CD4-positive, alpha-beta T cell treated with Interleukin-12 subunit alpha and Interleukin-12 subunit beta, for 1 hour (primary cell): Measurements from ENCODE around the gene MOB2.

ENCODE experiments used
- DNase-seq: peaks from one replicate; pipeline ENCODE4 v3.0.0-alpha.2; 2020

The MOB2 gene, protein sequence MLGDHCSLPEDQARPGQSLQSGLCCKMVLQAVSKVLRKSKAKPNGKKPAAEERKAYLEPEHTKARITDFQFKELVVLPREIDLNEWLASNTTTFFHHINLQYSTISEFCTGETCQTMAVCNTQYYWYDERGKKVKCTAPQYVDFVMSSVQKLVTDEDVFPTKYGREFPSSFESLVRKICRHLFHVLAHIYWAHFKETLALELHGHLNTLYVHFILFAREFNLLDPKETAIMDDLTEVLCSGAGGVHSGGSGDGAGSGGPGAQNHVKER

DNA sequence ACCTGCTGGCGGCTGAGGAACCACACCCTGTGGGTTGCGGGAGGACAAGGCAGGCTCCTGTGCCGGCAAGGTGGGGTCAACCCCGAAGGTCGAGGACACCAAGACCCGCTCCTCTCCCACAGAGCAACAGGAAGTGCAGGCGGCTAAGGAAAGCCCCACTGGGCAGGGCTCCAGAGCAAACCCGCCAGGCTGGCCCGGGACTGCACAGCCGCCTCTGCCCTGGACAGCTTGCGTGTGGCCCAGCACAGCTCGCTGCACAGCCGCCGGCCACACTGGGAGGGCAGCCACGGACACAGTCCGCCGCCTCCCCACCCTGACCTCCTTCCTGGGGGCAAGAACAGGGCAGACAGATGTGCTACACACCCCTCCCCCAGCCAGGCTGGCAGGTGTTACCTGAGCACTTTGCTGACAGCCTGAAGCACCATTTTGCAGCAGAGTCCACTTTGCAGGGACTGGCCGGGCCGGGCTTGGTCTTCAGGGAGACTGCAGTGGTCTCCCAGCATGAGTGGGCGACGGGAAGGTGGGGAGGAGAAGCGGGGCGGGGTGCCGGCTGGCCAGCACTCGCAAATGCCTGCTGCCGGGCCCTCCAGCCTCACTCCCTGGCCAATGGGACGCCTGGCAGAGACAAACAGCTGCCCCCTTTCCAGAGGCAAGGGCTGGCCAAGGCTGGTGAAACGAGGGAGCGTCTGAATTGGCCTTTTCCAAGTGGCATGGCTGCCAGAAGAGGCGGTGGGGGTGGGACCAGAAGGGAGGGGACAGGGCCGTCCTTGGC is at the start of gene MOB2:
TSS of gene MOB2 (minus strand) at position 726 of the 772 bp plus-strand sequence. CDS start at position 503, 223 bp downstream.
- peak; percentile 12 for DNase-seq

DNA sequence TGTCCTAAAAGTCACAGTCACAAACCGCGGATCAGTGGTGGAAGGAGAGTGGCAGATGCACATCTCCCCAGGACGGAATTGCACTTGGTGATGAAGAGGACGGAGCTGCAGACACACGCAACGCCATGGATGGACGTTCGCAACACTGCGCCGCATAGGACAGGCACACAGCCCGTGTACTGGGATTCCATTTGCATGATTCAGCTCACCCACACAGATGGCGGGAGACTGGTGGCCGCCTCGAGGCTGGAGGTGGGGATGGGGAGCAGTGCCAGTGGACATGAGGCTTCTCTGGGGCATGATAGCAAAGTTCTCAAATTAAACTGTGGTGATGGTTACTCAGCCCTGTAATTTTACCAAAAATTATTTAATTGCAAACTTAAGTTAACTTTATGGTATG is 48.1 kb upstream of the MOB2 start:
- no peak for DNase-seq

DNA sequence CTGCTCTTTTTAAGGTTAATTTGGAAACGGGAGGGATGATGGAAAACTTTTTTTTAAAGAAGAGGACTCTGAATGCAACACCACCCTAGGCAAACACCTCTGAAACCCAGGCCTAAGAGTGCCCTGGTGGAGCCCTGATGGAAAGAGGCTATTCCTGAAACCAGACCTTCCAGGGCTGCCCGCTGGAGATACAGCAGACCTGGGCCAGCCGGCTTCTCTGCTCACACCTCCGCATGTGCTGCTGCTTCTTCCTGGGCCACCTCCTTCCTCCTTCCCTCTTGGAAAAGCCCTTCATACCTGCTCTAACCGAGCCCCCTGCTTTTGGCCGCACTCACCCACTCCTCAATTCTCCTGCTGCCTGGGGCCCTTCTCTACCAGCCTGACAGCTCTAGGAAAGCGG is 47.6 kb upstream of the MOB2 start:
- no peak for DNase-seq

DNA sequence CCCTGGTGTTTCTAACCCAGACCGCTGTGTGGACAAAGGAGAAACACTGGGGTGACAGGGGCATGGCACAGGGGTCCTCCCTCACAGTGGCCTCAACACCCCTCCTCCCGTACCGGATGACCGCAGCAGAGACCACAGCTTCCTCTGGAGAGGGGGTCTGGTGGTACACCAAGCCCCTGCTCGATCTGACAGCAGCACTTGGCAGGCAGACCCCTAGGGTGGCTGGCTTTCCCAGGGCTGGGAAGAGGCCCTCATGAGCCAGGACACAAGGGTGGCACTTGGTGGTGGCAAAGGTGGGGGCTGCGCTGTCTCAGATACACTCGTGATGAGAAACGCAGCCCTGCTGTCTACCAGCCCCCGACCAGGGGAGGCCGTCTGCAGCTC is 46.8 kb upstream of the MOB2 start:
- DNase-seq, result no peak

DNA sequence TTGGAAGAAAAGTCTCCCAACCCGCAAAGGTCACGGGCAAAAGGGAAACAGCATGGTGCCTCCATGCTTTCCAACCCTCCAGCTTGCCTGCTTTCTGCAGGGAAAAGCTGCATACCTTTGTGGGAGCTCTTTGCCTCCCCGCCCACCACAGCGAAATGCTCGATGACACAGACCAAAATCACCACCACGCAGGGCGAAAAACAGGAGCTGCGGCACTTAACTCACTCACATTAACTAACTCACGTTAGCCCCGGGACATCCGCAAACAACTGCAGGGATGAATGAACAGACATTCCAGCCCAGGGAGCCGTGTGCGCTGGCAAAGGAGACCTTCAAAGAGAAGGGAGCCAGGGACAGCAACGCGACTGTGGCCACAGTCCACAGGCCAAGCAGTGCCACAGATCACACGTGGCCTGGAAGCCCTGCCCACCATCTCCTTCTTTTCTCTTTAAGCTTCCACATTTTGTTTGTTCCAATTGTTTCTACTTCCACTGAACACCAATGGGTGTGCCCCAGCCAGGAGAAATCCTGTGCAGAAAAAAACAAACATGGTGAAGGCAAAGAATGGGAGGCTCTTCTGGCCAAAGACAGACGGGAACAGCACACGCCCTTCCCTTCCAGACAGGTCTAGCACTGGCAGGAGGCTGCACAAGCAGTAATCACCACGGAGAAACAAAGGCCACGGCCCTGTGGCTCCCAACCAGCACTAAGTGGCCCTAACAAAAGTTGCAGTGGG is 46.2 kb upstream of the MOB2 start:
- no peak for DNase-seq

DNA sequence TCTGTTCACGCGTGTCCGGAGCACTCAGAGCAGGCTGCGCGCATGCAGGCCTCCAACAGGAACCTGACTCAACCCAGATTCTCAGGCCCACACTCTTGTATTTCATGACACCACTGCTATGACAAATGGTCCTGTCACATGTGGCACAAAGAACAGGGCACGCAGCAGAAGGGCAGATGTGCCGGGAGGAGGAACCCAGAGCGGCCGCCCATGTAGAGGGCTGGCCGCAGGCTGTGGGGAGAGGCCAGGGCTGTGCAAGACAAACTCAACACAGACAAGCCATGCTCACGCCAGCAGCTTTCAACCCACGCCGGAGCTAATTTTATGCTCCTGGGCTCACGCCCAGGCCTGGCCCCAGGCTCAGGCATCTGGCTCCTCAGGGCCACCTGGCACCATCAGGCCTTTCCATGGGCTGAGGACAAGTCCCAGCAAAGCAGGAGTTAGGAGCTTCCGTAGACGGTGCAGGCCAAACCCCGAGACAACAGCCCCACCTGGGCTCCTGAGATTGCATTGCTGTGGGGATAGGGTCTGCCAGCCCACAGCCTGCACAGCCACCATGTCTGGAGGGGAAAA is 45.5 kb upstream of the MOB2 start:
- no peak for DNase-seq

DNA sequence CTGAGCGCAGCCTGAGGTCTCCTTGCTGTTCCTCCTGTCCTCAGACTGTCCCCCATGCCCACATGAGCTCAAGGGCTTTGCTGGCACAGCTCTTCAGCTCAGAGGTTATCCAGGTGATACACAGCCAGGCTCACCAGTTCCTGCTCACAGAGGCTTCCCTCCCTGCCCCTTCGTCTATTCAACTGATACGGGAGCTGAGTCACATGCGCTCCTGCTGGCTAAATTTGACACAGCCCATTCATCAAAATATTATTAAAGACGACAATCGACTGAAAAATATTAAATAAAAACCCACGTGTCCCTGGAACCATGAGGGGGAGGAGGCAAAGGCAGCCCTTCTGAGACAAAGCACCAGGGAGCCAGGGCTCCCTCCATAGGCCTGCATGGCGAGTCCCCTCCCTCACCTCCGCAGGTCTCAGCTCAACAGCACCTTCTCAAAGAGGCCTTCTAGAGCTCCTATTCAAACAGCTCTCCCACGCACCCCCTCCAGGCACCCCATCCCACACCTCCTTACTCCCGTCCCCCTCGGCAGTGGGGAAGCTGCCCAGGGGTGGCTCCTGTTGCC is 45.0 kb upstream of the MOB2 start:
- no peak for DNase-seq

DNA sequence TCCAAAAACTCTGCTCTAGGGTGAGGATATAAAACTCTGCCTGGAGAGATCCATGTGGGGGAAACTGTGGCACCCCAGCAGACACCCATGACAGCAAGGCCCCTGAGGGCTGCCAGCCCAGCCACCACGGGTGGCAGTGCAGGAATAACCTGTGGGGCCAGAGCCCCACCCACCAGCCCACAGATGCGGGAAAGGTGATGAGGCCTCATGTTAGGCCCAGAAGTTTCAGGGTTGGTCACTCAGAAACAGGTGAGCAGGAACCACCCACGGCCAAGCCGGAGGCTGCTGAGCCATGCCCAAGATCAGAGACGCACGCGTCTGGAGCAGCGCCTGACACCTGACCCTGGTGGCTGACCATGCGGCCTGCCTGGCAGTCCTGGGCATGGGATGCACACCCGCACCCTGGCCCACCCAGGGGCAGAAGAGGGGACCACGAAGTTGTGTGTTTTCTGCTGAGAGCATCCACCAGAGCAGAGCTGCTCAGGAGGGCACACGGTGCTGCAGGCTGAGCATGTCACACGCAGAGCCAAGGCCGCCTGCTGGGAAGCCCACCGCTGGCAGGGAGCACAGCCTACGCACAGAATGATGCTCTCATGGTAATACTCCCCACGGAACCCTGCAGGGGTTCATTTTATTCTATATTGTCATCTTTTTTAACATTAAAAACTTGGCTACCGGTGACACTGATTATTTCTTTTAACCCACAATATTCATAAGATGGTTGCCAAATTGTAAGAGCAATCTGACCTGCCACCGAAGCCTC is 44.3 kb upstream of the MOB2 start:
- DNase-seq, result no peak

DNA sequence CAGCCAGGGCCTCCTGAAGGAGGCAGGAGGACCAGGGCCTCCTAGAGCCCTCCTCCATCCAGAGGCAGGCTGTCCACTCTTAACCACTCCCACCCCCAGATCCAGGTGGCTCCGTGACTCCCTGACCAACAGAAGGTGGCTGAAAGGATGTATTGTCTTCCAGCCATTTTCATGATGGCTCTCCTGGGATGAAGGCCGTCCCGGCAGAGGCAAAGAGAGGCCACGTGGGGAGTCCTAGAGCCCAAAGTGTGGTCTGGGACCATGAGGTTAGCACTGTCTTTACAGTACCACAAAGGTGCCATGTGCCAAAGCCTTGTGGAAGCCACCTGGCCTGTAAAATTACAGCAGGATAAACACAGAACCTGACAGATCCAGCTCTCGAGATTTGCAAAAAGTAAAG is 43.2 kb upstream of the MOB2 start:
- no peak for DNase-seq

DNA sequence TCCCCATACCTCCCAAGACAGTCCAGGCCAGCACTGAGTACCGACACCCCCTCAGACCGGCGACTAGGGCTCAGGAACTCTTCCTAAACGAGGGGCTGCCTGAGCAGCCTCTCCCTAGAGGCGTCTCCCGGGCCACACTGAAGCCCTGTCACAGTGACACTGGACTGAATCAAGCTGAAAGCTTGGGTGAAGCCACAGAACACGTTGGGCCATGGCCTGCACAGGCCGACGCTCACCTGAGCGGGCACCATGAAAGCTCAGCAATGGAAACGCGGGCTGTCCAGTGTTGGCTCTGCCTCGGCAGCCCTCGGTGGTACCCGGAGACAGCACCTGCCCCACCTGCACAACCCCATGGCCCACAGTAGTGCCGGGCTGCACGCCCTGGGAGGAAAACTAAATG is 42.7 kb upstream of the MOB2 start:
- no peak for DNase-seq

DNA sequence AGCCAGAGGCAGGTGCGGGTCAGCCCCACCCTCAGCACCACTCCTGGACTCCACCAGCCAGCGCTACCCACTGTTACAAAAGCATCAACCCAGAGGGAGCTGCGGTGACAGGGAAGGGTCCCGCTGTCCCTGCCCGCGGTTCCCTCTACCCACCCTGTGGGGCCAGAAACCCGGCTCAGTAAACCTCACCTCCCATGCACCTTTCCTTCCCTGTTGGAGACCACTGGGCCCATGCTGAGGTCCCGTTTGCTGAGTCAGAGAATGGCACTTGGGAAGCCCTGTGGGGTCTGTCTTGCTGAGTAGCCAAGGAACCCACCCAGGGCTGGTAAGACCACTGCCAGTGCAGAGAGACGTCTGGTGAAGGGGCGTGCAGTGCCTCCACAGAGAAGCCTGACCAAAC is 42.1 kb upstream of the MOB2 start:
- no peak for DNase-seq

DNA sequence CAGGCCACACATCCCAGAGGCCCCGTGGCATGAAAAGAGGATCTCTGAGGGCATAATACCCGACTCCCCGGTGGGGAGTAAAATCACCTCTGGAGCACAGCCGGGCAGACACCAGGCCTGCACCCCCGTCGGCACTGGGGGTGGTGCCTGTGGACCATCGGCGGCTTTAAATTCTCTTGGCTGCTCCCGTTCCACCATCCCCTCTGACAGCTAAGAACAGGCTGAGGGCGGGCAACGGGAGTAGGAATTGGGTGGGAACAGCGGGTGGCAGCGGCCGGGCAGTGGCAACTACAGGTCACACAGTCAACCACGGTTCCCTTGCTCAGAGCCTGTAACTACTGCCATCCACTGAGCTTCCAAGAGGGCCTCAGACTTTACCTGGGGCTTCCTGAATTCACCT is 40.2 kb upstream of the MOB2 start:
- no peak for DNase-seq

DNA sequence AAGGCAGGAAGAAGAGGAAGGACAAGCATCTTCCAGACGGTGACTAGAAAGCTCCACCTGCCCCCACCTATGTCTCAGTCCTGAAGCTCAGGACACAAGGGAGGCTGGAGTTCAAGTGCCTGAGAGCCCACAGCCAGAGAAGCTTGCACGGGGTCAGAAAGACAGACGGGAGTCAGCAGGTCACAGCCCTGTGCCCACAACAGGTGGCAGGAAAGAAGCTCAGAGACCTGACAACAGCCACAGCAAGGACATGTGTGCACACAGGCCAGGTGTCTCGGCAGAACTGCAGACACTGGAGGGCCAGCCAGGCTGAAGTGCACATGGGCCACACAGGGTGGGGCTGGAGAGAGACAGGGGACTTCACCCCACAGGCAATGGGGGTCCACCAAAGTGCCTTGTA is 37.2 kb upstream of the MOB2 start:
- DNase-seq, result no peak

DNA sequence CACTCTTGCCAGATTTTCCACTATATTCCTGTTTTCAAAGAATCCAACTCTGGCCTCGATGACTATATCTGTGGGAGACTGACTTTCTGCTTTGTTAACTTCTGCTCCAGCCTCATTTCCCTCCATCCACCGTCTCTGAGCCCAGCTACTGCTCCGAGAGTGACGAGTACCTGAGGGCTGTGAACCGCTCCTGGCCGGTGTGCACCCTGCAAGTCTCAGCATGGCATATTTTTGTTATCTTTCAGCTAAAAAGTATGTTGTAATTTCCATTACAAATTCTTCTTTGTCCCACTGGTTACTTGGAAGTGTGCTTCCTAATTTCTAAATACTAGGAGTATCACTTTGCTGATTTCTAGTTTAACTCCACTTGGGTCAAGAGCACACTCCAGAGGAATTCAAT is 36.5 kb upstream of the MOB2 start:
- no peak for DNase-seq

DNA sequence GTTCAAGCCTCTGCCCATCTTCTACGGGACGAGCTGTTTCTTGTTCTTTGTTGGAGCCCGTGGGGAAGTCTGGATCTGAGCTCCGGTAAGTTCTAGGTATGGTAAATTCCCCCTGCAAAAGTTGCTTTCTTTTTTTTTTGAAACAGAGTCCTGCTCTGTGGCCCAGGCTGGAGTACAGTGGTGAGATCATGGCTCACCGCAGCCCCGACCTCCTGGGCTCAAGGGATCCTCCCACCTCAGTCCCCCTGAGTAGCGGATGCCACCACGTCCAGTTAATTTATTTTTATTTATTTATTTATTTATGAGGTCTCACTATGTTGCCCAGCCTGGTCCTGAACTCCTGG is 35.5 kb upstream of the MOB2 start:
- DNase-seq, result no peak

DNA sequence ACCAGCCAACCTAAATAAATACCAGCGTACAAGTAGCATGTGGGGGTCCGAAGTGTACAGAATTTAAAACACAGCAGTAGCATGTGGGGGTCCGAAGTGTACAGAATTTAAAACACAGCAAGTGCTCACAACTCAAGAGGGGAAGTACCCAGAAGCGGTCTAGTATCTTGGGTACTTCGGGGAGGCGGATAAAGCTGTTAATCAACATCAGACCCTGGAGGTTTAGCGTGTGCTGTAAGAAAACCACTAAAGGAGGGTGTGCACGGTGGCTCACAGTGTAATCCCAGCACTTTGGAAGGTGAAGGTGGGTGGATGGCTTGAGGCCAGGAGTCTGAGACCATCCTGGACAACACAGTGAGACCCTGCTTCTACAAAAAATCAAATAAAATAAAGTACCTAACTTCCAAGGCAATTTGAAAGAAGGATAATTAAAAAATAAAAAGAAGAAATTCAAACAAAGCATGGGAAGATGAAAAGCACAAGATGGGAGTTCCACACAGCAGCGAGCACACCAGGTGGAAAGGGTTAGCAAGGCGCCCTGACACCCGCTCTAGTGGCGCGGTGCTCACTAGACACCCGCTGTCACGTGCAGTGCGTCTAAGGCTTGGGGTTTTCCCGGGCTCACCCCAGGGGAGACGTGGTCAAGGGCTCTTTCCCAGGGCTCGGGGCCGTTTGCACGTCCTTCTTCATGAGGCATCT is 35.0 kb upstream of the MOB2 start:
- DNase-seq, result peak; percentile 9

DNA sequence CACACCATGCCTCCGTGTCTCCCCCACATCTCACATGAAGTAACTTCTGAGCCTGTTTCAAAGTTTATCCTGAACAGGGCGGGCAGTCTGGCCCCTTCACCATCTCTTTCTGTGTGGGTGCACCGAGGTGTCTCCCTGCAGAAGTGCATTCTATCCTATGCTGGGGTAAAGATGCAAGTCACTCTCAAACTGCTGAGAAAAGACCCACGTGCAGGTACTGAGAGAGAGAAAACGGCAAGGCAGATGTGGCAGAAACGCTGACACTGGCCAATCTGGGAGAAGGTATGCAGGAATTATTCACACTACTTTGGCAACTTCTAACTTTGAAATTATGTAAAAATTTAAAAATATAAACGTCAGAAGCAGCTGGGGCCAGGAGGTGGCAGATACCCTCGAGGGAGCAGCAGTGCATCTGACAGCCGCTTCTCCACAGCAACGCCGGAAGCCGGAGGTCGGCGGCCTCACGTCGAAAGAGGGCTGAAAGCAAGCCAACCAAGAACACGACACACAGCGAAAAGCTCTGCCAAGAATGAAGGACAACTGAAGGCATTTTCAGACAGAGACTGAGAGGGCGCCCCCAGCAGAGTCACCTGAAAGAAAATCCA is 34.2 kb upstream of the MOB2 start:
- no peak for DNase-seq

DNA sequence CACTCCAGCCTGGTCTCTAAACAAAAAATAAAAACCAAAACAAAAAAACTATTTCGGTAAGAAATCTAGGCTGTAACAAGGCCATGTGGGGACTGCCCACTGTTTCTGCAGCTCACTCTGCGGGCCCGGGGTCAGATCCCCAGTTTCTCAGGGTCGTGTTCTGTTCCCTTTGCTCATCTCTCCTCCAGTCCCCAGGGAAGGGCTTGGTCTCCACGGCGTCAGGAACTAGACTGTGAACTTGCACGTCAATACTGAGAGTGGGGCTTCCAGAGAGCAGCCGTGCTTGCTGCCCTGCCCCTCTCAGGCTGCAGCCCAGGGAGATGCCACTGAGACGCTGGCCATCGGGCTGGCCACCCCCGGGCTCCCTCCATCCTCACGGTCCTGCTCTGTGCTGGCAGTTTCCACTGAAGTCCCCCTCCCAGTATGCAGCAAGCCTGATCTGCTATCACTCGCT is 33.7 kb upstream of the MOB2 start:
- DNase-seq, result no peak

DNA sequence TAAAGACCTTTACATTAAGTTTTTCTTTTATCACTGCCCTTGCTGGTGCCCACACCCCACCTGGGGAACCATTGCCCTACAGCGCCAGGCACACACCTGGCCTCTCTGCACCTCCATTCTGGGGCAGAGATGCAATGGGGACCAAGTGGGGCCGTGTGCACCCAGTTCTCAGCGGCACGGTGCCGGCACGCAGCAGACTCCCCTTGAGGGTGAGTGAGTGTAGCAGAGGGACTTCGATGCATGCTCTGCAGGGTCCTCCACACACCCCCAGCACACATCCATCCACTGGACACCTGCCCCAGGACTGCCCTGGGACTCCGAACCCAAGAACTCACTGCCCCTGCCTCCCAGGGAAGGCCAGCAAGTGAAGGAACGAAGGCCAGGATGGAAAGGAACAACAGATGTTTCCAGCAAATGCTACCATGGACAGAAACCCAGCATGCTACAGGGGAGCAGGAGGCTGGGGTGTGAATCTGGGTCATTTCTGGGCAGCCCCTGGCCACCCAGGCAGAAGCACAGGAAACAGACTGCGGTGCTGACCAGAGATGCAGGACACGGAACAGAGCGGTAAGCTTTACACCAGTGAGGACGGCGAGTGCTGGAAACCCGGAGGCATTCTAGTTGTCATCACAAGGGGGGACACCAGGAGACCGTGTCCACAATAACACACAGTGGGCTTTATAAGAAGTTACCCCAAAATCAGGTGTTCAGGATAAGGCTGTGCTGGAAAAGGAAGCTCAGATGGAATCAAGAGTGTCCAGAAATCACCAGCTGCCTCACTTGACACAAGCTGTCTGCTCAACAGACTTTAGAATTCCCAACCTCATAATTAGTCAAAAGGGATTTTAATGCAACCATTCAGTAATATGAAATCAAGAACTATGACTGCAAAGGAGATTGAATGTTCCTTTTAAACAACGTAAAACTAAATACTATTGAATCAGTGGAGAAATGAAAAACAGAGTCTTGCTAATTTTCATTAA is 32.7 kb upstream of the MOB2 start:
- DNase-seq, result no peak

DNA sequence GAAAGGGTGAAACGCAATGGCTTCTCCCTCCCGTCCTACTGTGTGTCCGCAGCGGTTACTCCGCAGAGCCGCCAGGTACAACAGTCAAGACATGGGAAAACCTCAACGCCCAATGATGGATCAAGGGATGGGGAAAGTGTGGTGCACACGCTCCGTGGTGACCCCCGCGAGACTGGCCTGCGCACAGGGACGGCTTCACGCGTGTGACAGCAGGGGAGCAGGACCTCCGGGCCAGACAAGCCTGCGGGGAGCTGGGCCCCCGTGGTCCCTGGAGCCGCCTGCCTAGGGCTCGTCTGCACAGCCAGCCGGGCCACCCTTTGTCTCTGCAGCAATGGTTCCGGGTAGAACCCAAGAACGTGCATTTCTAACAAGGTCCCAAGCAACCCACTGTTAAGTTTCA is 31.7 kb upstream of the MOB2 start:
- no peak for DNase-seq
